ENCODE measurements around the gene SPAG17.

DNA sequence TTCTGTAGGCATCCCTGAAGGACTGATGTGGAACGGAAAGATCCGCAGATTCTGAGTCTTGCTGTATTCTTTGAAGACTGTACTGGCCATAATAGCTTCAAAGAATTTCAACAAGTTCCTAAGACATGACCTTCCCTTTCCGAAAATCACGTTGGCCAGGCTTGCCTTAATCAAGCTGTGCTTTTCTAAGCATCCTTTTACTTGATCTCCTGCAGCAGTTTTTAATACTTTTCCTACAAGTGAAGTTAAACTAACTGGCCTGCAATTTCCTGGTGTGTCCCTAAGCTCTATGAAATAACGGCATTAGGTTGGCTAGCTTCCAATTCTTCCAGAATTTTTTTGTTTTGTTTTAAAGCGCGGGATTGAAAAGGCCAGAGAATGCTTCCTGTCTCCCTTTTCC lies 40.3 kb downstream of the SPAG17 start:
- TF ChIP-seq, protein P1, sequence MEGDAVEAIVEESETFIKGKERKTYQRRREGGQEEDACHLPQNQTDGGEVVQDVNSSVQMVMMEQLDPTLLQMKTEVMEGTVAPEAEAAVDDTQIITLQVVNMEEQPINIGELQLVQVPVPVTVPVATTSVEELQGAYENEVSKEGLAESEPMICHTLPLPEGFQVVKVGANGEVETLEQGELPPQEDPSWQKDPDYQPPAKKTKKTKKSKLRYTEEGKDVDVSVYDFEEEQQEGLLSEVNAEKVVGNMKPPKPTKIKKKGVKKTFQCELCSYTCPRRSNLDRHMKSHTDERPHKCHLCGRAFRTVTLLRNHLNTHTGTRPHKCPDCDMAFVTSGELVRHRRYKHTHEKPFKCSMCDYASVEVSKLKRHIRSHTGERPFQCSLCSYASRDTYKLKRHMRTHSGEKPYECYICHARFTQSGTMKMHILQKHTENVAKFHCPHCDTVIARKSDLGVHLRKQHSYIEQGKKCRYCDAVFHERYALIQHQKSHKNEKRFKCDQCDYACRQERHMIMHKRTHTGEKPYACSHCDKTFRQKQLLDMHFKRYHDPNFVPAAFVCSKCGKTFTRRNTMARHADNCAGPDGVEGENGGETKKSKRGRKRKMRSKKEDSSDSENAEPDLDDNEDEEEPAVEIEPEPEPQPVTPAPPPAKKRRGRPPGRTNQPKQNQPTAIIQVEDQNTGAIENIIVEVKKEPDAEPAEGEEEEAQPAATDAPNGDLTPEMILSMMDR (IDR thresholded peaks at IDR 0.05): no peak
- no peak for TF ChIP-seq EZH2phosphoT487 (IDR thresholded peaks at IDR 0.05)
